Left lung (tissue), 10 donors: Measurements from ENCODE around the gene KIRREL3. TPM values are rescaled to one million over a fixed set of nuclear protein-coding genes. Genes with fewer than 3 reads are reported as not detected.
A peak's percentile ranks its signal among the peaks of the same experiment; 100 is the strongest.

Source experiments
- ATAC-seq: fragments of 200-7000 bp; cut with Tn5 transposase; one replicate; pipeline ENCODE4 v1.9.1; 2020; ENCODE audit warnings: moderate library complexity
- DNase-seq, 4 donors: peaks; one replicate each; pipeline ENCODE4 v3.0.0-alpha.2; 2013 to 2020
- H3K27ac ChIP-seq, 2 donors: fragments of 200-600 bp; sonication (generic) in 1 of 2; one replicate each; pipeline versions ENCODE4 v1.5.0 to v1.8.0; 2020 to 2021
- H3K27me3 ChIP-seq, 2 donors: fragments of 200-600 bp; sonication (generic) in 1 of 2; one replicate each; pipeline versions ENCODE4 v1.5.0 to v1.8.0; 2020 to 2021
- H3K36me3 ChIP-seq, 2 donors: fragments of 200-600 bp; sonication (generic) in 1 of 2; one replicate each; pipeline versions ENCODE4 v1.5.0 to v1.8.0; 2020 to 2021
- H3K4me1 ChIP-seq, 2 donors: fragments of 200-600 bp; one replicate each; pipeline ENCODE4 v1.8.0; 2021
- H3K4me3 ChIP-seq, 2 donors: fragments of 200-600 bp; sonication (generic) in 1 of 2; one replicate each; pipeline versions ENCODE4 v1.5.0 to v1.8.0; 2020 to 2021; ENCODE audit warnings: mild to moderate bottlenecking in 1 of 2
- H3K9me3 ChIP-seq, 2 donors: fragments of 200-600 bp; sonication (generic) in 1 of 2; one replicate each; pipeline versions ENCODE4 v1.5.0 to v1.8.0; 2020 to 2021
- intact Hi-C, 2 donors: fragments of 100-400 bp; cut with DNase I; formaldehyde crosslinking; loops; one replicate each; pipeline versions ENCODE4 v1.11.2 to v1.14.2; 2022
- polyA plus RNA-seq, 6 donors: library from polyadenylated mRNA; unstranded; fragments of 120-200 nt; gene quantifications; one replicate each; pipeline ENCODE4 v1.2.1, GENCODE V29; 2013; ENCODE audit not compliant: insufficient read length in 6 of 6
- total RNA-seq, 2 donors: library from RNA; stranded (reverse); fragmentation: NEBNext Ultra II Directional; extraction: Animal tissue kit (Norgen Biotek cat#: 25700); gene quantifications; one replicate each; pipeline ENCODE4 v1.2.1, GENCODE V29; 2021
- TF ChIP-seq, protein P1 (sequence below), 2 donors: fragments of 200-600 bp; sonication (generic) in 1 of 2; IDR thresholded peaks; one replicate each; pipeline versions ENCODE4 v1.5.0 to v1.8.0; 2021; ENCODE audit warnings: antibody characterized with exemption in 2 of 2
- donor health status: DM: no; HTN: yes; CAD: no.
- donor health status: DM: no; HTN: no; CAD: no.

KIRREL3 gene
- total and polyA plus RNA-seq, 8 donors: 1.6 to 2.5 (median 2.0) TPM; not detected in 2

GRCh38 chr11:126533560-126533959, 467.0 kb downstream of the KIRREL3 start:
- Histone ChIP-seq H3K4me3 (no peak overlapping the region), H3K27me3 (peaks cover 0 to 11% of the 10 kb centered on the region in 2 donors), H3K4me1 (no peaks in the 10 kb centered on the region), H3K27ac (no peak overlapping the region), H3K9me3 (no peaks in the 10 kb centered on the region), H3K36me3 (no peaks in the 10 kb centered on the region)
- TF ChIP-seq, protein P1, sequence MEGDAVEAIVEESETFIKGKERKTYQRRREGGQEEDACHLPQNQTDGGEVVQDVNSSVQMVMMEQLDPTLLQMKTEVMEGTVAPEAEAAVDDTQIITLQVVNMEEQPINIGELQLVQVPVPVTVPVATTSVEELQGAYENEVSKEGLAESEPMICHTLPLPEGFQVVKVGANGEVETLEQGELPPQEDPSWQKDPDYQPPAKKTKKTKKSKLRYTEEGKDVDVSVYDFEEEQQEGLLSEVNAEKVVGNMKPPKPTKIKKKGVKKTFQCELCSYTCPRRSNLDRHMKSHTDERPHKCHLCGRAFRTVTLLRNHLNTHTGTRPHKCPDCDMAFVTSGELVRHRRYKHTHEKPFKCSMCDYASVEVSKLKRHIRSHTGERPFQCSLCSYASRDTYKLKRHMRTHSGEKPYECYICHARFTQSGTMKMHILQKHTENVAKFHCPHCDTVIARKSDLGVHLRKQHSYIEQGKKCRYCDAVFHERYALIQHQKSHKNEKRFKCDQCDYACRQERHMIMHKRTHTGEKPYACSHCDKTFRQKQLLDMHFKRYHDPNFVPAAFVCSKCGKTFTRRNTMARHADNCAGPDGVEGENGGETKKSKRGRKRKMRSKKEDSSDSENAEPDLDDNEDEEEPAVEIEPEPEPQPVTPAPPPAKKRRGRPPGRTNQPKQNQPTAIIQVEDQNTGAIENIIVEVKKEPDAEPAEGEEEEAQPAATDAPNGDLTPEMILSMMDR (IDR thresholded peaks at IDR 0.05): no peak
- DNase-seq: peak in 1 of 4 donors; percentile 44
- ATAC-seq: no peak
- intact Hi-C loops: no loop called here

DNA sequence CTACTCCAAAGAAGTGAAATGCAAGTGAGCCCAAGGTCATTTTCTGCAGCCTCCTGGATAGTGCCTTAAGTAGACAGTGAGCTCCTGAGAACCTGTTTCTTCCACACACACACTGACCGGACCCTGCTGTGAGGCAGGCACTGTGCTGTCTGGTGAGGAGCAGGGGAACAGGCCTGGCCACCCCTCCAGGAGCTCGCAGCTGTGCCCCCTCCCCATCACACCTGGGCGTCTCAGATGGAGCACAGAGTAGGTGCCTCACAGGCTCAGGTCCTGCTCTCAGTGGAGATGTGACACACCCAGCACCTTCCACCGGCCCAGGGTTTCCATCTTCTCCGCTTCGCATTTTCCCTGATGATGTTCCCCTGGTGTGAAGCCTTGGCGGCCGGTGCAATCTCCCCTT, 470.2 kb downstream of the KIRREL3 start:
- DNase-seq (peak in 1 of 4 donors; percentile 62), ATAC-seq (no peak)
- Histone ChIP-seq H3K27me3 (peaks cover 0 to 9% of the 10 kb centered on the region in 2 donors), H3K36me3 (no peaks in the 10 kb centered on the region), H3K27ac (no peak overlapping the region), H3K4me1 (no peaks in the 10 kb centered on the region), H3K9me3 (no peaks in the 10 kb centered on the region), H3K4me3 (no peak overlapping the region)
- intact Hi-C loops: no loop called here
- TF ChIP-seq, protein P1 (IDR thresholded peaks at IDR 0.05): no peak

GRCh38 chr11:126529037-126529436, 471.5 kb downstream of the KIRREL3 start:
- Histone ChIP-seq H3K36me3 (no peaks in the 10 kb centered on the region), H3K4me1 (no peaks in the 10 kb centered on the region), H3K9me3 (no peaks in the 10 kb centered on the region), H3K27me3 (peaks cover 0 to 9% of the 10 kb centered on the region in 2 donors), H3K27ac (no peak overlapping the region), H3K4me3 (no peak overlapping the region)
- TF ChIP-seq, protein P1 (IDR thresholded peaks at IDR 0.05): no peak
- no peak for ATAC-seq
- DNase-seq: peak in 1 of 4 donors; percentile 55
- intact Hi-C loops: no loop called here

GRCh38 chr11:126528075-126528474, 472.5 kb downstream of the KIRREL3 start:
- intact Hi-C loops: no loop called here
- no peaks in the 10 kb centered on the region for H3K9me3 ChIP-seq
- peak in 1 of 4 donors; percentile 39 for DNase-seq
- H3K4me1 ChIP-seq: no peaks in the 10 kb centered on the region
- ATAC-seq: no peak
- H3K27me3 ChIP-seq: peaks cover 0 to 9% of the 10 kb centered on the region in 2 donors
- TF ChIP-seq, protein P1 (IDR thresholded peaks at IDR 0.05): no peak
- no peak overlapping the region for H3K27ac ChIP-seq
- no peak overlapping the region for H3K4me3 ChIP-seq
- H3K36me3 ChIP-seq: no peaks in the 10 kb centered on the region

- intact Hi-C loops: no loop called here
- no peak for ATAC-seq
- DNase-seq: peak in 2 of 4 donors; percentile 64 to 81
- H3K27me3 ChIP-seq: peaks cover 0 to 9% of the 10 kb centered on the region in 2 donors
- no peaks in the 10 kb centered on the region for H3K4me1 ChIP-seq
- no peak overlapping the region for H3K27ac ChIP-seq
- no peak overlapping the region for H3K4me3 ChIP-seq
- H3K36me3 ChIP-seq: no peaks in the 10 kb centered on the region
- no peaks in the 10 kb centered on the region for H3K9me3 ChIP-seq
- TF ChIP-seq, protein P1 (IDR thresholded peaks at IDR 0.05): no peak
Measured at GRCh38 chr11:126527651-126528050, 472.9 kb downstream of the KIRREL3 start.
